Measurements from ENCODE around the gene GABPA.

The GABPA gene

GRCh38 chr21:25813917-25814316 is 79.1 kb downstream of the GABPA start:
- no peak for DNase-seq

- no peak for DNase-seq
Measured at GRCh38 chr21:25818121-25818520, 83.3 kb downstream of the GABPA start.

GRCh38 chr21:25818551-25818950 is 83.8 kb downstream of the GABPA start:
- DNase-seq, result no peak
